IMR-90 (cell line): ENCODE measurements around the gene HOXA10.

Experiments used
- CHD1 ChIP-seq: IDR thresholded peaks from 2 replicates; pipeline ENCODE4 v1.6.1; 2012; ENCODE audit warnings: low read depth, low read length, improper control_type of control experiment
- MAFK ChIP-seq: IDR thresholded peaks from 2 replicates; pipeline ENCODE4 v1.6.1; 2012; ENCODE audit warnings: low read depth, low read length, improper control_type of control experiment
- MXI1 ChIP-seq: IDR thresholded peaks from 2 replicates; pipeline ENCODE4 v1.6.1; 2012; ENCODE audit warnings: low read depth, mild to moderate bottlenecking, low read length, moderate library complexity, borderline replicate concordance
- POLR2A ChIP-seq: IDR thresholded peaks from 2 replicates; pipeline ENCODE4 v1.6.1; 2012; ENCODE audit warnings: mild to moderate bottlenecking, low read depth, low read length
- RAD21 ChIP-seq: IDR thresholded peaks from 2 replicates; pipeline ENCODE4 v1.6.1; 2012; ENCODE audit warnings: low read length, improper control_type of control experiment
- RCOR1 ChIP-seq: IDR thresholded peaks from 2 replicates; pipeline ENCODE4 v1.6.1; 2012; ENCODE audit warnings: mild to moderate bottlenecking, low read length, improper control_type of control experiment; ENCODE audit not compliant: insufficient replicate concordance
- RFX5 ChIP-seq: IDR thresholded peaks from 2 replicates; pipeline ENCODE4 v1.8.0; 2012; ENCODE audit warnings: low read depth, mild to moderate bottlenecking, low read length, moderate library complexity
- TF ChIP-seq, protein P1 (sequence below): conservative IDR thresholded peaks from 2 replicates; pipeline ENCODE4 v1.5.1; 2012; ENCODE audit warnings: mild to moderate bottlenecking, low read depth, low read length, improper control_type of control experiment
- TF ChIP-seq, protein P2 (sequence below): fragments of 150-350 bp; IDR thresholded peaks from 2 replicates; pipeline ENCODE4 v1.6.1; 2017; ENCODE audit warnings: mild to moderate bottlenecking, antibody characterized with exemption, low read length, low read depth

DNA sequence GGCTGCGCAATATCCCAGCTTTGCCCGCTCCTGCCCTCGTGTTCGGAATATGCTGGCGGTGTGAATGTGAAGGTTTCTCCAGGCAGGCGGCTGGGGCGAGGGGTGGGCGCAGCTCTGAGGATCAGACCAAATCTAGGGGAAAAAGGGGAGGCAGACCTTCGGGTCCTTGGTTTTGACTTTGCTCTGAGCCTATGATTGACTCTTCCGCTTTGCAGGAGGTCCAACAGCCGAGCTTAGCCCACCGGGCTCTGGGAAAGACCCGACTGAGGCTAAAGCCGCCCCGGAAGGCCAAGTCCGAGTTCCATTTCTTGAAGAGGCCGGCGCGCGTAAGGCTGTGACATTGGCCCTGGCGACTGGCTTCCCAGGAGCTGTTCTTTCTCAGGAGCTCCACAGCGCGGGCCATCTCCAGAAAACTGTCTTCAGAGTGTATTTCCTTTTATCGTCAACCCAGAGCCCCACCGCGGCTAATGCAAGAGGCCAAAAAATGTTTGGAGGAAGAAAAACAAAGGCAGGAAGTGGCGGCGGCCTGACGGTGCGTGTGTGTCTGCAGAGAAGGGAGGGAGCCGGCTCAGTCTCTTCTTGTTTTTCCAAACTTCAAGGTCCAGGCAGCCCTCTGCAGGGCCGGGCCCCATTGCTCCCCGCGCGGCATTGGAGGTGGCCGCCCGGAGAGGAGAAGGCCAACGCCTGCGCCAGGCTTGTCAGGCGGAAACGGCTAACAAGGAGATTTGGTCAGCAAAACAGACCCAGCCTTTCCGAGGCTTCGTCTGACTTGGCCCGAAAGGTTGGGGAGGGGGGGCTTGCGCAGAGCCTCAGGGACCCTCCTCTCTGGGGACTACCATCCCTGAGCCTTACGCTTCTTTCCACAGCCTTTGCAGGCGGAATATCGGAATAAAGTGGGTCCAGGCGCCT is 14.5 kb upstream of the HOXA10 start:
- TF ChIP-seq, protein P1, sequence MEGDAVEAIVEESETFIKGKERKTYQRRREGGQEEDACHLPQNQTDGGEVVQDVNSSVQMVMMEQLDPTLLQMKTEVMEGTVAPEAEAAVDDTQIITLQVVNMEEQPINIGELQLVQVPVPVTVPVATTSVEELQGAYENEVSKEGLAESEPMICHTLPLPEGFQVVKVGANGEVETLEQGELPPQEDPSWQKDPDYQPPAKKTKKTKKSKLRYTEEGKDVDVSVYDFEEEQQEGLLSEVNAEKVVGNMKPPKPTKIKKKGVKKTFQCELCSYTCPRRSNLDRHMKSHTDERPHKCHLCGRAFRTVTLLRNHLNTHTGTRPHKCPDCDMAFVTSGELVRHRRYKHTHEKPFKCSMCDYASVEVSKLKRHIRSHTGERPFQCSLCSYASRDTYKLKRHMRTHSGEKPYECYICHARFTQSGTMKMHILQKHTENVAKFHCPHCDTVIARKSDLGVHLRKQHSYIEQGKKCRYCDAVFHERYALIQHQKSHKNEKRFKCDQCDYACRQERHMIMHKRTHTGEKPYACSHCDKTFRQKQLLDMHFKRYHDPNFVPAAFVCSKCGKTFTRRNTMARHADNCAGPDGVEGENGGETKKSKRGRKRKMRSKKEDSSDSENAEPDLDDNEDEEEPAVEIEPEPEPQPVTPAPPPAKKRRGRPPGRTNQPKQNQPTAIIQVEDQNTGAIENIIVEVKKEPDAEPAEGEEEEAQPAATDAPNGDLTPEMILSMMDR, result no peak
- TF ChIP-seq, protein P2, sequence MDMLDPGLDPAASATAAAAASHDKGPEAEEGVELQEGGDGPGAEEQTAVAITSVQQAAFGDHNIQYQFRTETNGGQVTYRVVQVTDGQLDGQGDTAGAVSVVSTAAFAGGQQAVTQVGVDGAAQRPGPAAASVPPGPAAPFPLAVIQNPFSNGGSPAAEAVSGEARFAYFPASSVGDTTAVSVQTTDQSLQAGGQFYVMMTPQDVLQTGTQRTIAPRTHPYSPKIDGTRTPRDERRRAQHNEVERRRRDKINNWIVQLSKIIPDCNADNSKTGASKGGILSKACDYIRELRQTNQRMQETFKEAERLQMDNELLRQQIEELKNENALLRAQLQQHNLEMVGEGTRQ, result no peak
- no peak for TF ChIP-seq RCOR1
- no peak for TF ChIP-seq MXI1
- TF ChIP-seq RAD21, result no peak
- no peak for TF ChIP-seq RFX5
- TF ChIP-seq POLR2A, result no peak
- no peak for TF ChIP-seq MAFK
- no peak for TF ChIP-seq CHD1
